ENCODE measurements around the gene DNM3.
"Not testable (repeated sequence)": the region's sequence is repeated elsewhere in the genome, so short reads cannot be mapped to it uniquely, and the experiment has no call there.

Gene DNM3

GRCh38 chr1:172006660-172007059 is 165.4 kb downstream of the DNM3 start:
- no peak for DNase-seq (ENCODE audit: extremely low read depth, low read depth)
- TF ChIP-seq CTCF (IDR thresholded peaks at IDR 0.05; ENCODE audit: low read depth, low read length), result no peak

GRCh38 chr1:172018727-172019311 is 177.5 kb downstream of the DNM3 start:
- no peak for TF ChIP-seq CTCF (IDR thresholded peaks at IDR 0.05; ENCODE audit: low read depth, low read length)

GRCh38 chr1:172019976-172020375 is 178.7 kb downstream of the DNM3 start:
- DNase-seq (ENCODE audit: extremely low read depth, low read depth), result no peak
- TF ChIP-seq CTCF (IDR thresholded peaks at IDR 0.05; ENCODE audit: low read depth, low read length), result no peak

More at GRCh38 chr1:172018727-172019311, 177.5 kb downstream of the DNM3 start:
- DNase-seq (ENCODE audit: extremely low read depth, low read depth), result no peak

GRCh38 chr1:172024516-172024915 is 183.2 kb downstream of the DNM3 start:
- no peak for TF ChIP-seq CTCF (IDR thresholded peaks at IDR 0.05; ENCODE audit: low read depth, low read length)
- DNase-seq (ENCODE audit: extremely low read depth, low read depth), result no peak

GRCh38 chr1:172024944-172025738 is 183.8 kb downstream of the DNM3 start:
- DNase-seq (ENCODE audit: extremely low read depth, low read depth), result not testable (repeated sequence)

GRCh38 chr1:172040466-172040865 is 199.2 kb downstream of the DNM3 start:
- no peak for DNase-seq (ENCODE audit: extremely low read depth, low read depth)
- TF ChIP-seq CTCF (IDR thresholded peaks at IDR 0.05; ENCODE audit: low read depth, low read length), result no peak

- TF ChIP-seq CTCF (IDR thresholded peaks at IDR 0.05; ENCODE audit: low read depth, low read length), result no peak
- no peak for DNase-seq (ENCODE audit: extremely low read depth, low read depth)
Observed at GRCh38 chr1:172041102-172041501, 199.8 kb downstream of the DNM3 start.

Measured in AG09319 (cell line).